GM23248 (cell line): Measurements from ENCODE around the gene DTX3. TPM values are rescaled to one million over a fixed set of nuclear protein-coding genes. Genes with fewer than 3 reads are reported as not detected.
"Not testable (repeated sequence)": the region's sequence is repeated elsewhere in the genome, so short reads cannot be mapped to it uniquely, and the experiment has no call there.

Experiments used
- DNase-seq: peaks from one replicate; pipeline ENCODE4 v3.0.0-alpha.2; 2015
- H2AFZ ChIP-seq: fragments of 200-600 bp; sonication (generic); 2 replicates; pipeline ENCODE4 v1.6.1; 2016; ENCODE audit warnings: antibody characterized with exemption
- H3F3A ChIP-seq: fragments of 200-600 bp; sonication (generic); 2 replicates; pipeline ENCODE4 v1.6.1; 2016; ENCODE audit warnings: mild to moderate bottlenecking, antibody characterized with exemption, mixed run types; ENCODE audit not compliant: insufficient read depth
- H3K27ac ChIP-seq: fragments of 200-600 bp; sonication (generic); 2 replicates; pipeline ENCODE4 v1.5.1; 2016; ENCODE audit warnings: mild to moderate bottlenecking
- H3K27me3 ChIP-seq: fragments of 200-600 bp; sonication (generic); replicated peaks from 2 replicates; pipeline ENCODE4 v1.6.1; 2016; ENCODE audit warnings: mild to moderate bottlenecking; ENCODE audit not compliant: insufficient read depth
- H3K36me3 ChIP-seq: fragments of 200-600 bp; sonication (generic); 2 replicates; pipeline ENCODE4 v1.6.1; 2016; ENCODE audit warnings: low read depth, mild to moderate bottlenecking
- H3K4me1 ChIP-seq: fragments of 200-600 bp; sonication (generic); 2 replicates; pipeline ENCODE4 v1.6.1; 2016; ENCODE audit warnings: mild to moderate bottlenecking; ENCODE audit not compliant: insufficient read depth
- H3K4me2 ChIP-seq: fragments of 200-600 bp; sonication (generic); one replicate; pipeline ENCODE4 v1.6.1; 2016; ENCODE audit warnings: mild to moderate bottlenecking; ENCODE audit not compliant: unreplicated experiment
- H3K4me3 ChIP-seq: fragments of 200-600 bp; sonication (generic); 2 replicates; pipeline ENCODE4 v1.5.1; 2016; ENCODE audit warnings: mild to moderate bottlenecking
- H3K79me2 ChIP-seq: fragments of 200-600 bp; sonication (generic); 2 replicates; pipeline ENCODE4 v1.6.1; 2016; ENCODE audit warnings: mild to moderate bottlenecking; ENCODE audit not compliant: insufficient read depth
- H3K9ac ChIP-seq: fragments of 200-600 bp; sonication (generic); 2 replicates; pipeline ENCODE4 v1.6.1; 2016; ENCODE audit warnings: mild to moderate bottlenecking
- H3K9me2 ChIP-seq: fragments of 200-600 bp; sonication (generic); 2 replicates; pipeline ENCODE4 v1.6.1; 2016; ENCODE audit warnings: mixed run types, mild to moderate bottlenecking, moderate library complexity; ENCODE audit not compliant: insufficient read depth
- H3K9me3 ChIP-seq: fragments of 200-600 bp; sonication (generic); one replicate; pipeline ENCODE4 v1.6.1; 2017; ENCODE audit warnings: low read depth
- H4K20me1 ChIP-seq: fragments of 200-600 bp; sonication (generic); 2 replicates; pipeline ENCODE4 v1.6.0; 2016; ENCODE audit not compliant: insufficient read depth
- EZH2 ChIP-seq: fragments of 200-600 bp; sonication (generic); IDR thresholded peaks from 2 replicates; pipeline ENCODE4 v1.6.1; 2018; ENCODE audit warnings: antibody characterized with exemption, mild to moderate bottlenecking; ENCODE audit not compliant: insufficient read depth, poor library complexity, severe bottlenecking
- EZH2phosphoT487 ChIP-seq: fragments of 200-600 bp; sonication (generic); IDR thresholded peaks from 2 replicates; pipeline ENCODE4 v1.6.1; 2018; ENCODE audit warnings: antibody characterized with exemption, moderate library complexity, mild to moderate bottlenecking, low read depth; ENCODE audit not compliant: insufficient read depth
- WGBS, 2 experiments: methylation state at CpG; one replicate each; pipeline ENCODE4 v1.1.6; 2015 to 2017; ENCODE audit warnings: low lambda C conversion rate in 2 of 2, low coverage in 1 of 2; ENCODE audit errors: missing lambda C conversion rate in 2 of 2; 5-methylcytosine and 5-hydroxymethylcytosine counted together
- in situ Hi-C: fragments of 300-500 bp; cut with MboI; formaldehyde crosslinking; loops from 2 replicates; pipeline ENCODE4 v1.15.0; 2020
- polyA plus RNA-seq: library from polyadenylated mRNA; unstranded; fragments of >200 nt; fragmentation: Nextera tagmentation; extraction: Ambion mirVana; gene quantifications from 2 replicates; pipeline ENCODE4 v1.2.1, GENCODE V29; 2016
- total RNA-seq: library from RNA; depleted of rRNA; stranded (reverse); fragments of >200 nt; shearing (Covaris generic); gene quantifications from 2 replicates; pipeline ENCODE4 v1.2.3, GENCODE V29; 2014

DTX3 gene
- total and polyA plus RNA-seq, 2 experiments from 2014 or later = 7.7 to 19.6 TPM

DNA sequence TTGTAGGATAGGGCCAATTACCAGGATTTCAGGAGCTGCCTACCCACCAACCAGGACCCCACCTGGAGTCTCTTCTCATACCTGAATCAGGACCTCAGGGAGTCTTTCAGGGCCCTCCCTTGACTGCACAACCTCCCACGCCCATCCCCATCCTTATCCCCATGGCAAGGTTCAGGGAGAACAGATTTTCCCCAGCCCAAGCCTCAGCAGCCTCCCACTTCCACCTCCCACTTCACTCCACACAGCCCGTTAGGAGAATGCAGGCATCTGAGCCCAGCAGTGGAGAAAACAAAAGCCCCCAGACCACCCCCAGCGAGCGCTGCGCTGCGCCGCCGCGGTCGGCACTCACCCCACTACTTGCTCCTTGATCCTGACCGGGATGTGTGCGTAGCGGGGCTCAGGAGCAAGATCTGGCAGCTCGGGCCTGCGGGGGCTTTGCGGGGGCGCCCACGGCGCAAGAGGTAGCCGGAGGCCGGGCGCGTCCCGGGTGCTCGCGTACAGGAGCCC, 27.0 kb downstream of the DTX3 start:
- Histone ChIP-seq H3K9ac (no peak overlapping the region), H3K9me3 (no peaks in the 10 kb centered on the region), H3K4me2 (peak overlapping the region; percentile 85), H3K9me2 (no peaks in the 10 kb centered on the region), H4K20me1 (no peaks in the 10 kb centered on the region), H3K79me2 (no peaks in the 10 kb centered on the region), H3K4me3 (peak overlapping the region; percentile 80), H3F3A (no peaks in the 10 kb centered on the region), H3K27ac (no peak overlapping the region), H3K27me3 (no peaks in the 10 kb centered on the region), H2AFZ (peak overlapping the region; percentile 86), H3K36me3 (no peaks in the 10 kb centered on the region), H3K4me1 (peaks cover 6% of the 10 kb centered on the region)
- no peak for DNase-seq
- no peak for TF ChIP-seq EZH2
- TF ChIP-seq EZH2phosphoT487 = no peak
- in situ Hi-C loops = no loop called here
- 41 to 45% methylated on average over 24 to 26 of the region's 26 CpGs for WGBS, 2 experiments

DNA sequence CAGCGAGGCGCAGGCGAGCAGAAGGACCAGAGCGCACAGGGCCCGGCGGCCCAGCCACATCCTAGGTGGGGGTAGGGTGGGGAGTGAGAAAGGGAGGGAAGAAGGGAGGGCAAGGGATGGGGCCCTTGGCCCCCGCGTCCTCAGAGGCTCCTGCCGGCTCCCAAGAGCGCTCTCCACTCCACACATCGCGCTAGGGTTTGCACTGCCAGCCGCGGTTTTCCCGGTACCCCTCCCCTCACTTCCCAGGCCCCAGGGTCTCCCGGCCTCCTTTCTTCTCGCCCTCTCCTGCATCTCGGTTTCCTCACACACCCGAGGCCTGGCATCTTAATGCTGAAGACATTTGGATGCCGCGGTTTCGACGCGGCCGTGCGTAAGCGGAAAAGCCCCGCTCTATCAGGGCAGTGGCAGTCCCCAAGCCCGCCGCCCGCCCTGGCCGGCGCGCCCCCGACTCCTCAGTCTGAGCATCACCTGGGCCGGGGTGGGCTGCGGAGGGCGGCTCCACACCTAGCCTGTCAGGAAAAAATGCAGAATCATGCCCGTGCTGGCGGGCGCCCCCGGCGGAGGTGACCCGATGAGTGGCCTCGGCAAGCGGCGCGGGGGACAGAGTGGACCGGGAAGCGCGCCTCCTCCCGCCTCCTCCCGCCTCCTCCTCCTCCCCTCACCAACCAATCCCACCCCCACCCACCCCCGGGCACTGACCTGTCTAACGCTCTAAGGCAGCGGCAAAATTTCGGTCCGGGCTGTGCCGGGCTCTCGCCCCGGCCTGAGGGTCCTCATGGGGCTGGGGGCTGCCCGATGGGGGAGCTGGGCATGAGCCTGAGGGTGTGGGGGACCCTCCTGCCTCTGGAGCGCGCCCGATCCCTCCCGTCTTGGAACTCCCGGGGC, 27.7 kb downstream of the DTX3 start:
- in situ Hi-C loops = no loop called here
- Histone ChIP-seq H3K9me2 (no peaks in the 10 kb centered on the region), H3K4me3 (peak overlapping the region; percentile 80), H3K4me2 (peak overlapping the region; percentile 85), H3K27me3 (no peaks in the 10 kb centered on the region), H3K9ac (peak overlapping the region; percentile 52), H4K20me1 (no peaks in the 10 kb centered on the region), H3K36me3 (no peaks in the 10 kb centered on the region), H3K27ac (no peak overlapping the region), H3F3A (no peaks in the 10 kb centered on the region), H3K9me3 (no peaks in the 10 kb centered on the region), H3K4me1 (peaks cover 6% of the 10 kb centered on the region), H3K79me2 (no peaks in the 10 kb centered on the region), H2AFZ (peak overlapping the region; percentile 86)
- 3 to 7% methylated on average over 23 to 64 of the region's 67 CpGs for WGBS, 2 experiments
- peak; percentile 61 for DNase-seq
- TF ChIP-seq EZH2phosphoT487 = no peak
- peak; percentile 55 for TF ChIP-seq EZH2

DNA sequence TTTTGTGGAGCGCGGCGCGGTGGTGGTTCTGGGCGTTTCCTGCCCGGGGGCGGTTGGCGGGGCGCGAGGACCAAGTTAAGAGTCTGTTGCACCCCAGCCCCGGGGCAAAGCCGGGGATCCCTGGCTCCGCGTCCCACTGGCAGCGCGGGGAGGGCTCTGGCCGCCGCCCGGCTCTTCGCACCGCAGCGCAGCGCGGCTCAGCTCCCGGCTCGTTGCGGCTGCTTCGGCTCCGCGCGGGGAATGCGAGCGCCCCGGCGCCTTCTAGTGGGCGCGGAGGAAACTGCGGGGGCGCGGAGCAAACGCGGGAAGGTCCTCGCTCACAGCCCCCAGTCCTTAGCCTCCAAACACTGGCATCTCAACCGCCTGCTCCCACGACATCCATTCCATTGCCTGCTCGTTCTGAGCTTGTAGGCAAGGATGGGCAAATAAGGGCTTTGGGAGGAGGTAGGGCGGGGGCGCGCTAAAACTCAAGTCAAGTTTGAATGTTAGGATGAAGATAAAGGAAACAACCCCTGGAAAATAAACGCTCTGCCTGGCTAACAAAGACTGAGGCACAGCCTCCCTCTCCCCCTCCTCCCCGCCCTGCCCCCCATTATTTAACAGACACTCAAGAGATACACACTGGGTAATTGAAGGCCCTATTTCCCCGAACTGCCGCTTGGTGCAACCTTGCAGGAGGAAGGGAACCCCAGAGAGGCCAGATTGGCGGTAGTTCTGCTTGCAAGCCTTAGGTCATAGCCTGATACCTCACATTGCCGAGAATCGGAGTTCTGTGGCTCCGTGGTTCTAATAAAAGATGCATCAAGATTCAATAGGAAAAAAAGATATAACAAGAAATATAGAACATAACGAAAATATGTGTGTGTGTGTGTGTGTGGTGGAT, 28.6 kb downstream of the DTX3 start, which contains the start of gene B4GALNT1:
Gene B4GALNT1 (minus strand): TSS at position 244 of the 883 bp plus-strand sequence. CDS start 1,069 bp downstream, outside the sequence.
- peak within 1 kb of the TSS; percentile 52 for H3K9ac ChIP-seq
- DNase-seq = peak; percentile 86
- H2AFZ ChIP-seq = peak within 1 kb of the TSS; percentile 86
- 4 to 7% methylated on average over 30 to 53 of the region's 58 CpGs for WGBS, 2 experiments
- no peaks in the 10 kb centered on the region for H3K9me3 ChIP-seq
- peak within 1 kb of the TSS; percentile 85 for H3K4me2 ChIP-seq
- peaks cover 6% of the 10 kb centered on the region for H3K4me1 ChIP-seq
- H3K9me2 ChIP-seq = no peaks in the 10 kb centered on the region
- no peak within 1 kb of the TSS for H3K27ac ChIP-seq
- in situ Hi-C loops = no loop called here
- no peaks in the 10 kb centered on the region for H4K20me1 ChIP-seq
- no peaks in the 10 kb centered on the region; the same call in 1 of the 2 replicates for H3K27me3 ChIP-seq
- no peaks in the 10 kb centered on the region for H3F3A ChIP-seq
- H3K79me2 ChIP-seq = no peaks in the 10 kb centered on the region
- no peak for TF ChIP-seq EZH2phosphoT487
- TF ChIP-seq EZH2 = no peak
- H3K36me3 ChIP-seq = no peaks in the 10 kb centered on the region
- H3K4me3 ChIP-seq = peak within 1 kb of the TSS; percentile 80

GRCh38 chr12:57636731-57637130, 32.1 kb downstream of the DTX3 start:
- H3K4me3 ChIP-seq, H3K27ac ChIP-seq, in situ Hi-C loops, H2AFZ ChIP-seq, H3K9me3 ChIP-seq, H3K79me2 ChIP-seq, DNase-seq, H3F3A ChIP-seq, H3K4me2 ChIP-seq, H3K9me2 ChIP-seq, H3K36me3 ChIP-seq, H4K20me1 ChIP-seq, H3K9ac ChIP-seq, H3K4me1 ChIP-seq: not testable (repeated sequence)
- WGBS, 2 experiments = 69 to 79% methylated on average over 9 of the region's 9 CpGs
- H3K27me3 ChIP-seq = peaks cover 21% of the 10 kb centered on the region
